Uterus (tissue), 2 donors: Measurements from ENCODE around the gene USP31.

Source experiments
- CTCF ChIP-seq, 4 experiments: fragments of 200-600 bp in 2 of 4; fragments of 450-650 bp in 2 of 4; sonication (generic) in 2 of 4; IDR thresholded peaks; one replicate each; pipeline ENCODE4 v1.5.1; 2016 to 2019; ENCODE audit warnings: antibody characterized with exemption in 4 of 4, mild to moderate bottlenecking in 2 of 4, moderate library complexity in 1 of 4
- POLR2A ChIP-seq, 2 donors: fragments of 450-650 bp; IDR thresholded peaks; one replicate each; pipeline ENCODE4 v1.6.1; 2016; ENCODE audit warnings: antibody characterized with exemption in 2 of 2, mild to moderate bottlenecking in 1 of 2, moderate library complexity in 1 of 2

GRCh38 chr16:23082161-23082788 lies 67.0 kb downstream of the USP31 start:
- TF ChIP-seq CTCF (IDR thresholded peaks at IDR 0.05) (no peak), POLR2A (IDR thresholded peaks at IDR 0.05) (no peak)
